Esophagus squamous epithelium (tissue), 5 donors: Measurements from ENCODE around the gene ACTG1. TPM values are rescaled to one million over a fixed set of nuclear protein-coding genes. Genes with fewer than 3 reads are reported as not detected.

Experiments used
- DNase-seq: peaks from one replicate; lab custom pipeline; 2025; lab: John Stamatoyannopoulos, UW
- H3K27ac ChIP-seq, 4 donors: fragments of 200-600 bp; sonication (generic); one replicate each; pipeline ENCODE4 v1.5.1; 2016 to 2019; ENCODE audit warnings: mild to moderate bottlenecking in 1 of 4
- H3K27me3 ChIP-seq, 4 donors: fragments of 200-600 bp; sonication (generic); 1 replicate in 3 of 4; 2 replicates in 1 of 4; pipeline versions ENCODE4 v1.5.1 to v1.6.0; 2017 to 2021; ENCODE audit warnings: antibody characterized with exemption in 1 of 4
- H3K36me3 ChIP-seq, 3 donors: fragments of 200-600 bp; sonication (generic); one replicate each; pipeline ENCODE4 v1.5.1; 2016 to 2019
- H3K4me1 ChIP-seq, 3 donors: fragments of 200-600 bp; sonication (generic); one replicate each; pipeline ENCODE4 v1.5.1; 2017 to 2019
- H3K4me3 ChIP-seq, 4 donors: fragments of 200-600 bp; sonication (generic); 1 replicate in 3 of 4; 2 replicates in 1 of 4; pipeline ENCODE4 v1.5.1; 2016 to 2019; ENCODE audit warnings: mild to moderate bottlenecking in 2 of 4, moderate library complexity in 1 of 4
- H3K9me3 ChIP-seq, 3 donors: fragments of 200-600 bp; sonication (generic); one replicate each; pipeline ENCODE4 v1.5.1; 2016 to 2019
- CTCF ChIP-seq, 6 experiments: fragments of 450-650 bp in 4 of 6; fragments of 200-600 bp in 2 of 6; sonication (generic) in 2 of 6; IDR thresholded peaks; one replicate each; pipeline ENCODE4 v1.5.1; 2016 to 2019; ENCODE audit warnings: antibody characterized with exemption in 6 of 6, mild to moderate bottlenecking in 4 of 6, moderate library complexity in 4 of 6
- POLR2A ChIP-seq, 4 donors: fragments of 450-650 bp; IDR thresholded peaks; one replicate each; pipeline ENCODE4 v1.6.1; 2017; ENCODE audit warnings: antibody characterized with exemption in 4 of 4, mild to moderate bottlenecking in 4 of 4, moderate library complexity in 3 of 4
- WGBS, 2 donors: methylation state at CpG; one replicate each; pipeline ENCODE4 v1.1.5; 2018; 5-methylcytosine and 5-hydroxymethylcytosine counted together
- intact Hi-C: fragments of 100-400 bp; cut with DNase I; formaldehyde crosslinking; loops from one replicate; pipeline ENCODE4 v1.15.0; 2022
- total RNA-seq, 4 donors: library from RNA; depleted of rRNA; stranded (reverse); fragments of >200 nt; gene quantifications; one replicate each; pipeline ENCODE4 v1.1.0, GENCODE V29; 2016
- donor health status: DM: yes; HTN: yes; CAD: no.

ACTG1 gene
- total RNA-seq, 4 donors from 2014 or later: 3,349 to 6,664 (median 4,433) TPM

GRCh38 chr17:81470944-81471817 lies 41.4 kb downstream of the ACTG1 start:
- H3K4me3 ChIP-seq: no peak overlapping the region
- intact Hi-C loops: no loop called here
- no peak for DNase-seq
- no peaks in the 10 kb centered on the region for H3K36me3 ChIP-seq
- 39 to 61% methylated on average over 5 to 7 of the region's 14 CpGs for WGBS, 2 donors
- H3K27ac ChIP-seq: peak overlapping the region in 1 of 4 donors; percentile 36
- TF ChIP-seq POLR2A (IDR thresholded peaks at IDR 0.05) (no peak), CTCF (IDR thresholded peaks at IDR 0.05) (no peak)
- no peaks in the 10 kb centered on the region for H3K27me3 ChIP-seq
- H3K9me3 ChIP-seq: no peaks in the 10 kb centered on the region
- H3K4me1 ChIP-seq: peaks cover 0 to 10% (median 0%) of the 10 kb centered on the region in 3 donors

GRCh38 chr17:81470270-81470943 lies 42.2 kb downstream of the ACTG1 start:
- no peak for DNase-seq
- intact Hi-C loops: no loop called here
- 86 to 91% methylated on average over 6 to 8 of the region's 9 CpGs for WGBS, 2 donors
- Histone ChIP-seq H3K27me3 (no peaks in the 10 kb centered on the region), H3K36me3 (no peaks in the 10 kb centered on the region), H3K4me3 (no peak overlapping the region), H3K9me3 (no peaks in the 10 kb centered on the region), H3K4me1 (peaks cover 0 to 10% (median 0%) of the 10 kb centered on the region in 3 donors), H3K27ac (peak overlapping the region in 1 of 4 donors; percentile 33)
- no peak for TF ChIP-seq CTCF (IDR thresholded peaks at IDR 0.05)
- no peak for TF ChIP-seq POLR2A (IDR thresholded peaks at IDR 0.05)

- H3K36me3 ChIP-seq: no peaks in the 10 kb centered on the region
- no peak for DNase-seq
- no peak for TF ChIP-seq POLR2A (IDR thresholded peaks at IDR 0.05)
- TF ChIP-seq CTCF (IDR thresholded peaks at IDR 0.05): no peak
- H3K9me3 ChIP-seq: no peaks in the 10 kb centered on the region
- H3K27me3 ChIP-seq: no peaks in the 10 kb centered on the region
- H3K27ac ChIP-seq: no peak overlapping the region
- no CpG with 5 or more reads among the region's 13 CpGs for WGBS, 2 donors
- peaks cover 0 to 10% (median 0%) of the 10 kb centered on the region in 3 donors for H3K4me1 ChIP-seq
- H3K4me3 ChIP-seq: no peak overlapping the region
- intact Hi-C loops: no loop called here
Observed at GRCh38 chr17:81469266-81469665, 43.3 kb downstream of the ACTG1 start.

- Histone ChIP-seq H3K36me3 (peaks cover 0 to 2% (median 0%) of the 10 kb centered on the region in 3 donors), H3K4me3 (no peak overlapping the region), H3K27ac (no peak overlapping the region), H3K4me1 (peaks cover 0 to 10% (median 0%) of the 10 kb centered on the region in 3 donors), H3K9me3 (no peaks in the 10 kb centered on the region), H3K27me3 (no peaks in the 10 kb centered on the region)
- DNase-seq: no peak
- intact Hi-C loops: no loop called here
- 76 to 83% methylated on average over 6 to 13 of the region's 18 CpGs for WGBS, 2 donors
- no peak for TF ChIP-seq CTCF (IDR thresholded peaks at IDR 0.05)
- no peak for TF ChIP-seq POLR2A (IDR thresholded peaks at IDR 0.05)
Observed at GRCh38 chr17:81468770-81469121, 43.9 kb downstream of the ACTG1 start.
